ENCODE results near the gene HEXIM2. TPM values are rescaled to one million over a fixed set of nuclear protein-coding genes. Genes with fewer than 3 reads are reported as not detected.
A peak's percentile ranks its signal among the peaks of the same experiment; 100 is the strongest.

Gene HEXIM2
- total and polyA plus RNA-seq, 2 of the 4 experiments (the other 2 are of a cell fraction) = 4.5 to 6.1 TPM

- CTCF ChIA-PET = no interaction called here
- H2BK5ac ChIP-seq (ENCODE audit: low read depth, low read length, poor library complexity, severe bottlenecking) = no peak overlapping the region
- no peak overlapping the region for H3K23ac ChIP-seq (ENCODE audit: low read depth, low read length)
- POLR2A ChIA-PET (ENCODE audit: unreplicated experiment) = interaction anchor here (0.7 kb wide), 1 partner anchor 26 kb away, joined by 3 read pairs; no protein-coding TSS in a partner anchor
- no peak overlapping the region for H3K18ac ChIP-seq (ENCODE audit: low read depth, low read length)
- H4K20me1 ChIP-seq (ENCODE audit: insufficient read depth, low read length) = peaks cover 9% of the 10 kb centered on the region; the same call in 1 of the 2 replicates
- H3K79me1 ChIP-seq (ENCODE audit: low read depth in 1 of 2, low read length in 2 of 2) = peaks cover 49 to 74% of the 10 kb centered on the region in 2 experiments
- no peak for ATAC-seq (ENCODE audit: low read depth)
- in situ Hi-C loops (cut with MboI; ENCODE audit: low sequenced_read_pairs) (no loop called here), dilution Hi-C loops (cut with HindIII; ENCODE audit: low sequenced_read_pairs, unreplicated experiment) (no loop called here), intact Hi-C loops (cut with micrococcal nuclease) (no loop called here)
- H2BK20ac ChIP-seq (ENCODE audit: low read depth, low read length) = peak overlapping the region; percentile 52; the same call in 1 of the 2 replicates
- H2BK120ac ChIP-seq (ENCODE audit: low read depth, low read length) = peak overlapping the region; percentile 91; the same call in 1 of the 2 replicates
- no peak overlapping the region for H2AFZ ChIP-seq (replicated peaks; ENCODE audit: low read length, poor library complexity)
- TF ChIP-seq POLR2A (IDR thresholded peaks at IDR 0.05; ENCODE audit: low read depth, low read length) = no peak
- no peak for TF ChIP-seq FOS (IDR thresholded peaks at IDR 0.05; ENCODE audit: low read depth, low read length)
- no peak for TF ChIP-seq RCOR1 (IDR thresholded peaks at IDR 0.05; ENCODE audit: insufficient replicate concordance, low read length)
- no peak for TF ChIP-seq MXI1 (IDR thresholded peaks at IDR 0.05; ENCODE audit: borderline replicate concordance, low read depth, low read length)
- TF ChIP-seq CEBPB (IDR thresholded peaks at IDR 0.05; ENCODE audit: low read depth, low read length) = no peak
- H3K4ac ChIP-seq (ENCODE audit: low read depth, low read length) = peak overlapping the region; percentile 62
- H3K27ac ChIP-seq (ENCODE audit: insufficient read depth, low read length) = no peak overlapping the region
- peak overlapping the region in 1 of 2 experiments; percentile 26; a peak in 1 of 4 replicates for H4K8ac ChIP-seq (ENCODE audit: low read depth in 2 of 2, low read length in 2 of 2)
- BruUV-seq (replicated peaks) = no TSS peak
- no peak overlapping the region for H3K56ac ChIP-seq (ENCODE audit: extremely low read depth, insufficient read depth, low read length)
- peak overlapping the region; percentile 13; the same call in 1 of the 2 replicates for H4K91ac ChIP-seq (ENCODE audit: insufficient read depth, low read depth, low read length)
- no peaks in the 10 kb centered on the region for H3K27me3 ChIP-seq (ENCODE audit: control insufficient read depth, insufficient read depth, low read length)
- H3K36me3 ChIP-seq (ENCODE audit: control insufficient read depth, insufficient read depth, low read length) = no peaks in the 10 kb centered on the region
- H3K4me2 ChIP-seq (ENCODE audit: low read depth, low read length) = no peak overlapping the region
- H2AK9ac ChIP-seq (replicated peaks; ENCODE audit: low read depth, low read length, poor library complexity) = no peak overlapping the region
- H3K9me3 ChIP-seq (ENCODE audit: control insufficient read depth, insufficient read depth, low read length) = no peaks in the 10 kb centered on the region
- WGBS, 2 experiments (ENCODE audit: extremely low coverage in 2 of 2, insufficient read length in 1 of 2) = 100% methylated on average over 2 of the region's 2 CpGs; no CpG with 5 or more reads in 1 of the 2 experiments
- no peak overlapping the region for H2BK15ac ChIP-seq (ENCODE audit: low read depth, low read length)
- DNase-seq = no peak
- no peak overlapping the region for H3K9ac ChIP-seq (ENCODE audit: low read depth, low read length)
- H3K4me1 ChIP-seq (ENCODE audit: control insufficient read depth, insufficient read depth, low read length) = peaks cover 41% of the 10 kb centered on the region
- H3K9me1 ChIP-seq (ENCODE audit: insufficient read depth, low read length) = peaks cover 36% of the 10 kb centered on the region
- no peak overlapping the region for H3K4me3 ChIP-seq (ENCODE audit: insufficient read depth, low read depth, low read length)
- no peak overlapping the region for H3K14ac ChIP-seq (replicated peaks; ENCODE audit: low read depth, low read length)
- H4K5ac ChIP-seq (ENCODE audit: low read depth, low read length) = no peak overlapping the region
- peak overlapping the region; percentile 74; the same call in 1 of the 2 replicates for H2AK5ac ChIP-seq (ENCODE audit: low read depth, low read length)
These were observed 32.7 kb upstream of the HEXIM2 start for GRCh38 chr17:45128989-45129388.

Data from IMR-90 (cell line).